Left hindlimb (tissue), 1 donor: ENCODE results near the gene GGCT.
A peak's percentile ranks its signal among the peaks of the same experiment; 100 is the strongest.

Experiments
- DNase-seq: peaks from one replicate; pipeline ENCODE4 v3.0.0-alpha.2; 2018

The GGCT gene

DNA sequence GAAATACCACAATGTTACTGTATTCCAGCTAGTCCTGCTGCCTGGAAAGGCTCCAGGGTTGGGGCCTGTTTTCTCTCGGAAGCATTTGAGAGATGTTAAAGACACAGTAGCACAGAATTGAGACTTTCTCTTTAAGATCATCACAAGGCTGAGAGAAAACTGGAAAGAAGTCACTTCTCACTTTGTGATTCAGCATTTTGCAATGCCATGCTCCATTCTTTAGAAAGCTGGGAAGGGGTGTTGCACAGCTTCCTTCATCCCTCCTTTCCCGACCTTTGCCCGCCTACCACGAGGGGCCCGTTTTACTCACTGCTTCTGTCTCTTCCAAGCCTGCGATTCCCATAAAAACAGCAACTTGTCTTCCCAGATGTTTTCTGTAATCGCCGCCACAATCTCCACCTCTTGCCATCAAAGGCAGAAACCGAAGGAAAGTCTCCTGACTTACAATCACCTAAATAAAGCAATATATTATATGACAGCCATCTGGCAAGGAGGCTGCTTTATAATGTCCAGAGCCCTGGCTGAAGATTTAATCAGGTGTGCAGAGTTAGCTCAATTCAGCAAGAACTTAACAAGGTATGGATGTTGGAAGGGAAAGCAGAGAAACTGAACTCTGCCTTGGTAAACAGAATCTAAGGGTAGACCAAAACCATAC, 44.9 kb downstream of the GGCT start:
- DNase-seq: peak; percentile 66

- DNase-seq: no peak
Measured at GRCh38 chr7:30458311-30458710, 46.3 kb downstream of the GGCT start.

GRCh38 chr7:30453921-30454320, 50.7 kb downstream of the GGCT start:
- DNase-seq: no peak

DNA sequence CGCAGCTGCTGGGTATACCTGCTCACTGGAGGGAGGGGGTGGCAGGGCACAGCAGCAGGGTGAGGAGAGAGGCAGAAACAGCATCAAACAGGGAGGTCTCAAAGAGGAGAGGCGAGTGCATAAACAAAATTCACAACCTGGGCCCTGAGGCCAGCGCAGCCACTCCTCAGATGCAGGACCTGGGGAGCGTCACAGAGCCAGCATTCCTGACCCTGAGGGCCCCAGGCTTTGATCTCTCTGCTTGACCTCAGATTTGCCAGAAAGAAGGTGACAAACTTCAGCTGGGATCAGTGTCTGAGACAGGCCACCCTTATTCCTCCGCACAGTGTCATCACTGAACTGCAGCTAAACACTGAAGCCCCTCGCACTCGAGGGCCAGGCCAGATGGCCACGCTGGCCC, 51.6 kb downstream of the GGCT start:
- no peak for DNase-seq

DNA sequence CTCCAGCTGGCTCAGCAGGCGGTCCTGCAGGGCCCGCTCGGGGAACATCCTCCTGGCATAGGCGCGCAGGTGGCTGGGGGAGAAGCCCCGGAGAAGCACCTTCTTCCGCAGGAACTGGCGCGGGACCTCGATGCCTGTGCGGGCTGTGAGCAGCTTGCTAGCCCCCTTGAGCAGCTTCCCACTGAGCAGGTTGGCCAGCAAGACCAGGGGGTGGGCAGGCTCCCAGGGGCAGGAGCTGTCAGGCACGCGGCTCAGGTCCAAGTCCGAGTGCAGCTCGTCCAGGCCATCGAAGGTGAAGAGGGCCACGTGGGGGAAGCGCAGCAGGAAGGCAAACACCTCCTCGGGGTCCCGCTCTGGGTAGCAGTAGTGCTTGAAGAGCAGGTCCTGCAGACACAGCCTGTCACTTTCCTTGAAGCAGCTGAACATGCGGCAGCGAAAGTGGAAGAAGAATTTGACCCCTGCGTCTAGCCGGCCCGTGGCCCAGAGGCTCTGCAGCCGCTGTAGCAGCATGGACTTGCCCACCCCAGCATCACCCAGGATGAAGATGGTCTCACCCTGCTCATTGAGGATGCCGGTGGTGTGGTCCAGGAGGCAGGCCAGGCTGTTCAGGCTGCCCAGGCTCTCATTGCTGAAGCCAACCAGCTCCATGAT, 52.2 kb downstream of the GGCT start:
- no peak for DNase-seq

- no peak for DNase-seq
Measured at GRCh38 chr7:30451539-30452279, 52.9 kb downstream of the GGCT start.

DNA sequence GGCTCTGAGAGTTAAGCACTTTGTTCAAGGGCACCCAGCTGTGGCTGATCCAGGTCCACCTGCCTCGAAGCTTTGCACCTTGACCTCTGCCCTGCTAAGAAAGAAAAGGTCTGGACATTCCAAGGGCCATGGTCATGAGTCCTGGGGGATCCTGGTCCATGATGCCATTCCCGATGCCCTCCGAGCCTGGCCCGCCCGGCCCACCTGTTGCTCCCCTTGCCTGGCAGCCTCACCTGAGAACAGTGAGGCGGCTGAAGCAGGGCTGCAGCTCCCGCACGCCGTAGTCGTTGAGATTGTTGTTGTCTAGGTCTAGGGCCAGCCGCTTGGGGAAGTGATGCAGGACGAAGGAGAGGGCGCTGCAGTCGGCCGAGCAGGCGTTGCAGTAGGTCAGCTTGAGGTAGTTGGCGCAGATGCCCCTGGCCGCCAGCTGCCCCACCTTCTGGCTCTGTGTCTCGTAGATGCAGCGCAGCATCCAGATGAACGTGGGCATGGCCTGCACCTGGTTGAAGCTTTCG, 53.6 kb downstream of the GGCT start:
- no peak for DNase-seq

GRCh38 chr7:30450240-30450982, 54.2 kb downstream of the GGCT start:
- DNase-seq: no peak

- no peak for DNase-seq
Measured at GRCh38 chr7:30448461-30449189, 56.0 kb downstream of the GGCT start.

- DNase-seq: no peak
Measured at GRCh38 chr7:30447466-30447865, 57.2 kb downstream of the GGCT start.
